HG03460 (cell line): ENCODE measurements around the gene SLC8A1.

ENCODE experiments used
- ATAC-seq: cut with Tn5 transposase; IDR thresholded peaks from one replicate; pipeline ENCODE4 v1.9.1; 2021; ENCODE audit not compliant: unreplicated experiment

SLC8A1 gene

GRCh38 chr2:40458271-40458794, 6.4 kb upstream of the SLC8A1 start:
- ATAC-seq: no peak

- no peak for ATAC-seq
Measured at GRCh38 chr2:40457837-40458236, 5.9 kb upstream of the SLC8A1 start.

GRCh38 chr2:40457366-40457765, 5.5 kb upstream of the SLC8A1 start:
- no peak for ATAC-seq

- no peak for ATAC-seq
Measured at GRCh38 chr2:40456926-40457325, 5.0 kb upstream of the SLC8A1 start.

- no peak for ATAC-seq
Measured at GRCh38 chr2:40455661-40456060, 3.8 kb upstream of the SLC8A1 start.

- ATAC-seq: no peak
Measured at GRCh38 chr2:40454321-40454720, 2.4 kb upstream of the SLC8A1 start.

- no peak for ATAC-seq
Measured at GRCh38 chr2:40452786-40453185, 896 bp upstream of the SLC8A1 start.

- no peak for ATAC-seq
Measured at GRCh38 chr2:40450796-40451430, 977 bp downstream of the SLC8A1 start.

GRCh38 chr2:40450066-40450795, 1.7 kb downstream of the SLC8A1 start:
- ATAC-seq: no peak

- ATAC-seq: no peak
Measured at GRCh38 chr2:40448476-40449079, 3.3 kb downstream of the SLC8A1 start.

- no peak for ATAC-seq
Measured at GRCh38 chr2:40445467-40445866, 6.4 kb downstream of the SLC8A1 start.

GRCh38 chr2:40440835-40441234, 11.1 kb downstream of the SLC8A1 start:
- ATAC-seq: no peak

- ATAC-seq: no peak
Measured at GRCh38 chr2:40439473-40439872, 12.4 kb downstream of the SLC8A1 start.

GRCh38 chr2:40436093-40436475, 15.8 kb downstream of the SLC8A1 start:
- no peak for ATAC-seq

- no peak for ATAC-seq
Measured at GRCh38 chr2:40435426-40436092, 16.3 kb downstream of the SLC8A1 start.

GRCh38 chr2:40434731-40435271, 17.1 kb downstream of the SLC8A1 start:
- ATAC-seq: no peak

- ATAC-seq: no peak
Measured at GRCh38 chr2:40433736-40434135, 18.2 kb downstream of the SLC8A1 start.

- ATAC-seq: no peak
Measured at GRCh38 chr2:40432921-40433483, 18.9 kb downstream of the SLC8A1 start.

- no peak for ATAC-seq
Measured at GRCh38 chr2:40431600-40431955, 20.3 kb downstream of the SLC8A1 start.

GRCh38 chr2:40430776-40431599, 20.9 kb downstream of the SLC8A1 start:
- ATAC-seq: no peak
